ENCODE measurements around the gene CSK.

Gene CSK

GRCh38 chr15:74845208-74845568 is 63.3 kb downstream of the CSK start:
- no peak for DNase-seq

- no peak for DNase-seq
Observed at GRCh38 chr15:74845581-74845980, 63.7 kb downstream of the CSK start.

GRCh38 chr15:74847432-74847831 is 65.6 kb downstream of the CSK start:
- DNase-seq: no peak

GRCh38 chr15:74850393-74850792 is 68.5 kb downstream of the CSK start:
- DNase-seq: no peak

- no peak for DNase-seq
Observed at GRCh38 chr15:74851960-74852359, 70.1 kb downstream of the CSK start.

Data from inflammatory macrophage treated with lipopolysaccharide for 4 hours (primary cell).